ENCODE measurements around the gene RNF220. TPM values are rescaled to one million over a fixed set of nuclear protein-coding genes. Genes with fewer than 3 reads are reported as not detected.

Gene RNF220
- total and polyA plus RNA-seq, 2 of the 13 experiments (the other 11 are each of a cell fraction or from before 2014, with no cell fraction given), result 48.2 to 72.1 TPM

DNA sequence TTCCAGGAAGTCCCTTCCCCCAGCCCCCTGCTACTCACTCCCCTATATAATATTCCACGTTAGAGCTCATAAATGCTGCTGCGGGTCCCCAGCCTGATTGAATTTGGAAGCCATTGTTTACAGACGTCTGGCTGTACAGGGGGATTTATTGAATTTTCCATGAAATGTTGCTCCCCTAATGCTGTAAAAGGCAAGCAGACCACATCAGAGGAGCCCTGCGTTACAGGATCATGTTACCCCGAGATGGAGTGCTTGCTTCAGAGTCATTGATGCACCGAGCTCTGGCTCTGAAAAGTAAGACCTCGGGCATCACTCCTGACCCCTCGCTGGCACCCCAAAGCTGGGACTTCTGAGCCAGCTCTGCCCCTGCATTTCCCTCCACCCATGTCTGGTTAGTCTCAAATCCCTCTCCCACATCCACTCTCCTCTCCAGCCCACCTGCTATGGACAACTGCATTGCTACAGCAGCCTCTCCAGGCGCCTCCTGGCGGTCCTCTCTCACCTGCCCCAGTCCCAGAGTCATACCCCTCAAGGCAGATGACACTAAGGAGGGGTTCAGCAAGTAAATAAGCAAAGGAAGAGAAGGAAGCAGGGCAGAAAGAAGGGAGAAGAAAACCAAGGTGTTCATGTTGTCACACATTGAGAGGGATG, 141.5 kb downstream of the RNF220 start:
- H2AFZ ChIP-seq (ENCODE audit: low read length), result no peak overlapping the region
- intact Hi-C loops (cut with micrococcal nuclease; ENCODE audit: unreplicated experiment) (no loop called here), in situ Hi-C loops (cut with HindIII; ENCODE audit: extremely low pct_ligation_motif_present, low pct_unique_long_range_greater_than_20kb) (no loop called here)
- H3K36me3 ChIP-seq (replicated peaks in 1 of 2; ENCODE audit: control insufficient read depth in 1 of 2, insufficient read depth in 2 of 2, low read length in 2 of 2), result peaks cover 0 to 5% of the 10 kb centered on the region in 2 experiments; a peak in 3 of 5 replicates
- no TSS peak for BruUV-seq (replicated peaks)
- no peak overlapping the region for H3K27ac ChIP-seq (ENCODE audit: extremely low read length, insufficient read depth, low read length)
- DNase-seq (ENCODE audit: low spot score) (no peak), ATAC-seq (peak; percentile 39; the same call in 2 of the 3 replicates), FAIRE-seq (no peak)
- no peak overlapping the region for H3K4me3 ChIP-seq (replicated peaks in 1 of 3; ENCODE audit: insufficient read depth in 1 of 3, low read depth in 2 of 3, low read length in 3 of 3)
- H3K9ac ChIP-seq (ENCODE audit: insufficient read depth, low read depth, low read length), result no peak overlapping the region
- no peaks in the 10 kb centered on the region for H3K79me2 ChIP-seq (ENCODE audit: insufficient read depth, low read length)
- H3K4me2 ChIP-seq (ENCODE audit: low read depth, low read length), result no peak overlapping the region
- H3K4me1 ChIP-seq (ENCODE audit: insufficient read depth, low read length), result no peaks in the 10 kb centered on the region
- no peaks in the 10 kb centered on the region for H3K9me3 ChIP-seq (ENCODE audit: low read length)
- CTCF ChIA-PET (ENCODE audit: low intra/inter-chr PET ratio, low total read pairs), result no interaction called here
- no peaks in the 10 kb centered on the region for H3K27me3 ChIP-seq (ENCODE audit: control insufficient read depth in 1 of 2, insufficient read depth in 2 of 2, low read length in 2 of 2)
- WGBS (ENCODE audit: low lambda C conversion rate), result 83% methylated on average over 10 of the region's 10 CpGs
- H4K20me1 ChIP-seq (ENCODE audit: insufficient read depth, low read length), result no peaks in the 10 kb centered on the region
- no peak for TF ChIP-seq ZNF850 (CRISPR knock-in tag; conservative IDR thresholded peaks at IDR 0.05)
- TF ChIP-seq ARHGAP35 (CRISPR knock-in tag; IDR thresholded peaks at IDR 0.05; ENCODE audit: borderline replicate concordance), result no peak
- TF ChIP-seq SOX13 (IDR thresholded peaks at IDR 0.05), result no peak
- no peak for TF ChIP-seq SOX13 (CRISPR knock-in tag; conservative IDR thresholded peaks at IDR 0.05 in 1 of 2, IDR thresholded peaks at IDR 0.05 in 1 of 2)
- TF ChIP-seq, protein P1, sequence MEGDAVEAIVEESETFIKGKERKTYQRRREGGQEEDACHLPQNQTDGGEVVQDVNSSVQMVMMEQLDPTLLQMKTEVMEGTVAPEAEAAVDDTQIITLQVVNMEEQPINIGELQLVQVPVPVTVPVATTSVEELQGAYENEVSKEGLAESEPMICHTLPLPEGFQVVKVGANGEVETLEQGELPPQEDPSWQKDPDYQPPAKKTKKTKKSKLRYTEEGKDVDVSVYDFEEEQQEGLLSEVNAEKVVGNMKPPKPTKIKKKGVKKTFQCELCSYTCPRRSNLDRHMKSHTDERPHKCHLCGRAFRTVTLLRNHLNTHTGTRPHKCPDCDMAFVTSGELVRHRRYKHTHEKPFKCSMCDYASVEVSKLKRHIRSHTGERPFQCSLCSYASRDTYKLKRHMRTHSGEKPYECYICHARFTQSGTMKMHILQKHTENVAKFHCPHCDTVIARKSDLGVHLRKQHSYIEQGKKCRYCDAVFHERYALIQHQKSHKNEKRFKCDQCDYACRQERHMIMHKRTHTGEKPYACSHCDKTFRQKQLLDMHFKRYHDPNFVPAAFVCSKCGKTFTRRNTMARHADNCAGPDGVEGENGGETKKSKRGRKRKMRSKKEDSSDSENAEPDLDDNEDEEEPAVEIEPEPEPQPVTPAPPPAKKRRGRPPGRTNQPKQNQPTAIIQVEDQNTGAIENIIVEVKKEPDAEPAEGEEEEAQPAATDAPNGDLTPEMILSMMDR (CRISPR knock-in tag; IDR thresholded peaks at IDR 0.05), result 0 out of 2 replicates have a peak, but pooled peaks have one; percentile 8
- no peak for TF ChIP-seq ZNF556 (CRISPR knock-in tag; IDR thresholded peaks at IDR 0.05; ENCODE audit: borderline replicate concordance)
- TF ChIP-seq, protein P2, sequence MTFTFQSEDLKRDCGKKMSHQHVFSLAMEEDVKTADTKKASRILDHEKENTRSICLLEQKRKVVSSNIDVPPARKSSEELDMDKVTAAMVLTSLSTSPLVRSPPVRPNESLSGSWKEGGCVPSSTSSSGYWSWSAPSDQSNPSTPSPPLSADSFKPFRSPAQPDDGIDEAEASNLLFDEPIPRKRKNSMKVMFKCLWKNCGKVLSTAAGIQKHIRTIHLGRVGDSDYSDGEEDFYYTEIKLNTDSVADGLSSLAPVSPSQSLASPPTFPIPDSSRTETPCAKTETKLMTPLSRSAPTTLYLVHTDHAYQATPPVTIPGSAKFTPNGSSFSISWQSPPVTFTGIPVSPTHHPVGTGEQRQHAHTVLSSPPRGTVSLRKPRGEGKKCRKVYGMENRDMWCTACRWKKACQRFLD (CRISPR knock-in tag; IDR thresholded peaks at IDR 0.05; ENCODE audit: borderline replicate concordance), result no peak
- TF ChIP-seq MAFF (IDR thresholded peaks at IDR 0.05; ENCODE audit: low read depth, low read length), result no peak
- peak; percentile 14 for TF ChIP-seq STAG1 (CRISPR knock-in tag; IDR thresholded peaks at IDR 0.05)
- POLR2A ChIA-PET, result no interaction called here
